HG03060 (cell line): ENCODE results near the gene SBNO2.

Experiments
- ATAC-seq: cut with Tn5 transposase; IDR thresholded peaks from one replicate; pipeline ENCODE4 v1.9.1; 2021; ENCODE audit warnings: low read depth, moderate number of reproducible peaks; ENCODE audit not compliant: unreplicated experiment

Gene SBNO2

GRCh38 chr19:1109697-1110671 is 64.1 kb downstream of the SBNO2 start:
- no peak for ATAC-seq

GRCh38 chr19:1109032-1109551 is 65.0 kb downstream of the SBNO2 start:
- no peak for ATAC-seq

- ATAC-seq = no peak
Observed at GRCh38 chr19:1108291-1109031, 65.6 kb downstream of the SBNO2 start.

- ATAC-seq = no peak
Observed at GRCh38 chr19:1107661-1108261, 66.3 kb downstream of the SBNO2 start.

GRCh38 chr19:1106841-1107660 is 67.0 kb downstream of the SBNO2 start:
- ATAC-seq = no peak

- ATAC-seq = no peak
Observed at GRCh38 chr19:1105873-1106840, 67.9 kb downstream of the SBNO2 start.

- no peak for ATAC-seq
Observed at GRCh38 chr19:1105008-1105872, 68.8 kb downstream of the SBNO2 start.

- ATAC-seq = no peak
Observed at GRCh38 chr19:1104311-1105007, 69.6 kb downstream of the SBNO2 start.

- ATAC-seq = peak; percentile 35
Observed at GRCh38 chr19:1103708-1104310, 70.3 kb downstream of the SBNO2 start, which contains the start of gene GPX4. Gene GPX4 (plus strand): TSS chr19:1103994. CDS start chr19:1104044, 50 bp downstream.

GRCh38 chr19:1103132-1103707 is 70.8 kb downstream of the SBNO2 start:
- ATAC-seq = no peak

GRCh38 chr19:1102407-1103131 is 71.5 kb downstream of the SBNO2 start:
- no peak for ATAC-seq

- ATAC-seq = no peak
Observed at GRCh38 chr19:1101337-1101698, 72.8 kb downstream of the SBNO2 start.

GRCh38 chr19:1098177-1099051 is 75.7 kb downstream of the SBNO2 start:
- no peak for ATAC-seq

- ATAC-seq = no peak
Observed at GRCh38 chr19:1097810-1098176, 76.3 kb downstream of the SBNO2 start.
